HG02973 (cell line): ENCODE measurements around the gene CFAP157.

Source experiments
- ATAC-seq: cut with Tn5 transposase; IDR thresholded peaks from one replicate; pipeline ENCODE4 v1.9.1; 2021; ENCODE audit warnings: moderate library complexity; ENCODE audit not compliant: unreplicated experiment

CFAP157 gene

DNA sequence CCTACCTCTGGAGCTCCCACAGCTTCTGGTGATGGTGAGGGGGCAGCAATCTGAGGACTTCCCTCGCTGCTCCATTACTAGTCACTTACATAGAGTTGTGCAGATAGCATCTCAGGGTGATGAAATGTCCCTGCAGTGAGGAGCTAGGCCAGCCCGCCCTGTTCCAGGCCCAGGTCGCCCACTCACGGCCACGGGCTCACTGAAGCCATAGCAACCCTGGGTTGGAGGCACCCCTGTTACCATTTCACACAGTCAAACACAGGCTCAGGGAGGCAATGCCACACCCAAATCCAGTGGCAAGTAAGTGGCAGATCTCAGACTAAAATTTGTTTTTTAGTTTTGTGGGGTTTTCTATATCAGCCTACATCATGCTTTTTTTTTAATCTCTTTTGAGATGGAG, 52.1 kb downstream of the CFAP157 start:
- no peak for ATAC-seq

GRCh38 chr9:127761061-127761460, 54.3 kb downstream of the CFAP157 start:
- ATAC-seq = no peak

GRCh38 chr9:127761491-127761956, 54.7 kb downstream of the CFAP157 start:
- ATAC-seq = no peak

- no peak for ATAC-seq
Observed at GRCh38 chr9:127762111-127762676, 55.4 kb downstream of the CFAP157 start.

DNA sequence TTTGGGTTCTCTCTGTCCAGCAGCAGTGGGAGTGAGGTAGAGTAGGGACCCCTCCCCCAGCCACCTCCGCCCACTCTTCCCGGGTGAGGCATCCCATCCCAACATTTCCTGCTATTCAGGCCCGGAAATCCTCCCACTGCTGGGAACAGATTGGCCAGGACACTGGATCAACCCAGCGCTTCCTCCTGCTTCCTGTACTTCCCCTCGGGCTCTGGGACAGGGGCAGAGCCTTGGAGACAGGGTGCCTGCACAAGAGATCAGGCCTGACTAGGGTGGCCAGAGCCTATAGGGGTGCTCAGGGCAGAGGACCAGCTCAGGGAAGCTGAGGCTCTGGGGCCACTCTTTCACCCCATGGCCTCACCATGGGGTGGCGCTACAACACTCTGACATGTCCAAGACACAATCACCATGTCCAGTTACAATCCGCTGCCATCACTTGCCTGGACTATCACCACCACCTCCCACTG, 57.2 kb downstream of the CFAP157 start:
- no peak for ATAC-seq

DNA sequence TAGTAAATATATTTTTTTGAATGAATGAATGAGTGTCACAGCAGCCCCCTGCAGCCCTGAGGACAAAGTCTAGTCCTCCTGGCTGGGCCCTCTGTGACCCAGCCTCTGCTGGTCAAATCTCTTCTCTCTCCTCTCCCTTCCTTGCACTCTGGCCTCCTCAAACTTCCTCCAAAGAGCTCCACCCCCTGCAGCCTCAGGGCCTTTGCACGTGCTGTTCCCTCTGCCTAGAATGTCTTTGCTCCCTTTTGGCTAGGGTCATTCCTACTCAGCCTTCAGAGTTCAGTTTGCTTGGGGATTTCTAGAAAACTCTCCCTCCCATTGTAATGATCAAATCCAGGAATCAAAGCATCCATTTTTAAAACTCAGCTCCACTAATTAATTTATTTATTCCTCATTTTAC, 58.6 kb downstream of the CFAP157 start:
- no peak for ATAC-seq
